ENCODE measurements around the gene KLHL22. TPM values are rescaled to one million over a fixed set of nuclear protein-coding genes. Genes with fewer than 3 reads are reported as not detected.

KLHL22 gene
- total RNA-seq, 4 donors from 2014 or later: 12.4 to 49.8 (median 42.4) TPM

GRCh38 chr22:20465759-20466077 is 29.9 kb downstream of the KLHL22 start:
- no peak for TF ChIP-seq CTCF (IDR thresholded peaks at IDR 0.05; ENCODE audit: low read depth)

- no peak for TF ChIP-seq CTCF (IDR thresholded peaks at IDR 0.05; ENCODE audit: low read depth)
Measured at GRCh38 chr22:20464912-20465758, 30.5 kb downstream of the KLHL22 start.

- TF ChIP-seq CTCF (IDR thresholded peaks at IDR 0.05; ENCODE audit: low read depth): no peak
Measured at GRCh38 chr22:20464096-20464614, 31.4 kb downstream of the KLHL22 start.

GRCh38 chr22:20463324-20464095 is 32.1 kb downstream of the KLHL22 start:
- TF ChIP-seq CTCF (IDR thresholded peaks at IDR 0.05; ENCODE audit: low read depth): no peak

GRCh38 chr22:20459862-20460261 is 35.7 kb downstream of the KLHL22 start:
- no peak for TF ChIP-seq CTCF (IDR thresholded peaks at IDR 0.05; ENCODE audit: low read depth)

GRCh38 chr22:20459152-20459542 is 36.4 kb downstream of the KLHL22 start:
- no peak for TF ChIP-seq CTCF (IDR thresholded peaks at IDR 0.05; ENCODE audit: low read depth)

- TF ChIP-seq CTCF (IDR thresholded peaks at IDR 0.05; ENCODE audit: low read depth): no peak
Measured at GRCh38 chr22:20458530-20459151, 37.0 kb downstream of the KLHL22 start.

All from subcutaneous adipose tissue (tissue), 4 donors.